HEK293T (cell line): ENCODE measurements around the gene WWOX.

Experiments used
- BHLHE40 ChIP-seq: fragments of 450-650 bp; IDR thresholded peaks from 2 replicates; pipeline ENCODE4 v1.6.1; 2016; ENCODE audit warnings: mild to moderate bottlenecking, moderate library complexity, borderline replicate concordance
- ELF4 ChIP-seq: fragments of 450-650 bp; IDR thresholded peaks from 2 replicates; pipeline ENCODE4 v1.6.1; 2017; ENCODE audit warnings: antibody characterized with exemption
- PKNOX1 ChIP-seq: fragments of 450-650 bp; IDR thresholded peaks from 2 replicates; pipeline ENCODE4 v1.6.1; 2016
- SP1 ChIP-seq: fragments of 450-650 bp; IDR thresholded peaks from 2 replicates; pipeline ENCODE4 v1.6.1; 2017

- TF ChIP-seq SP1: no peak
- TF ChIP-seq PKNOX1: no peak
- TF ChIP-seq ELF4: no peak
- TF ChIP-seq BHLHE40: no peak
Observed at GRCh38 chr16:78675312-78675711, 575.9 kb downstream of the WWOX start.
